NT2/D1 (cell line): ENCODE results near the gene ABLIM2.

ENCODE experiments used
- SUZ12 ChIP-seq: IDR thresholded peaks from 2 replicates; pipeline ENCODE4 v1.6.1; 2011; ENCODE audit not compliant: insufficient read length, insufficient read depth; ENCODE audit errors: extremely low read depth
- YY1 ChIP-seq: IDR thresholded peaks from 2 replicates; pipeline ENCODE4 v1.6.1; 2011; ENCODE audit not compliant: insufficient read length, insufficient read depth
- ZNF274 ChIP-seq: IDR thresholded peaks from 2 replicates; pipeline ENCODE4 v1.6.1; 2011; ENCODE audit warnings: mild to moderate bottlenecking, low read depth, low read length

GRCh38 chr4:7952615-7953014, 206.0 kb downstream of the ABLIM2 start:
- TF ChIP-seq SUZ12 (no peak), ZNF274 (no peak), YY1 (no peak)
